Transverse colon (tissue), 4 donors: ENCODE measurements around the gene DHRS3. TPM values are rescaled to one million over a fixed set of nuclear protein-coding genes. Genes with fewer than 3 reads are reported as not detected.

Experiments used
- DNase-seq: peaks from one replicate; pipeline ENCODE4 v3.0.0-alpha.2; 2019
- H3K27ac ChIP-seq, 4 donors: fragments of 200-600 bp; sonication (generic); 2 replicates each; pipeline ENCODE4 v1.5.1; 2016 to 2018; ENCODE audit warnings: inconsistent platforms in 4 of 4
- H3K27me3 ChIP-seq: fragments of 200-600 bp; sonication (generic); 2 replicates; pipeline ENCODE4 v1.5.1; 2017; ENCODE audit warnings: inconsistent platforms
- H3K36me3 ChIP-seq, 4 donors: fragments of 200-600 bp; sonication (generic); 2 replicates each; pipeline ENCODE4 v1.5.1; 2017 to 2019; ENCODE audit warnings: inconsistent platforms in 4 of 4
- H3K4me1 ChIP-seq, 4 donors: fragments of 200-600 bp; sonication (generic); 2 replicates each; pipeline ENCODE4 v1.5.1; 2017 to 2020; ENCODE audit warnings: inconsistent platforms in 4 of 4
- H3K4me3 ChIP-seq, 4 donors: fragments of 200-600 bp; sonication (generic); 1 replicate in 1 of 4; 2 replicates in 3 of 4; pipeline versions ENCODE4 v1.5.1 to v1.6.1; 2017 to 2019; ENCODE audit warnings: inconsistent platforms in 4 of 4
- H3K9me3 ChIP-seq, 2 donors: fragments of 200-600 bp; sonication (generic); 2 replicates each; pipeline ENCODE4 v1.5.1; 2017 to 2019; ENCODE audit warnings: inconsistent platforms in 2 of 2
- EP300 ChIP-seq: sonication (generic); formaldehyde crosslinking; IDR thresholded peaks from one replicate; pipeline ENCODE4 v1.6.1; 2017; ENCODE audit warnings: antibody characterized with exemption, low read depth
- POLR2A ChIP-seq: fragments of 450-650 bp; IDR thresholded peaks from one replicate; pipeline ENCODE4 v1.6.1; 2016; ENCODE audit warnings: antibody characterized with exemption, mild to moderate bottlenecking, moderate library complexity
- POLR2AphosphoS5 ChIP-seq, 3 donors: sonication (generic); formaldehyde crosslinking; IDR thresholded peaks; one replicate each; pipeline ENCODE4 v1.6.1; 2016; ENCODE audit warnings: antibody characterized with exemption in 3 of 3
- WGBS, 2 donors: methylation state at CpG; one replicate each; pipeline ENCODE4 v1.1.5; 2018; ENCODE audit warnings: low coverage in 1 of 2; 5-methylcytosine and 5-hydroxymethylcytosine counted together
- in situ Hi-C, 4 donors: fragments of 200-750 bp; cut with MboI; loops; one replicate each; pipeline versions ENCODE4 v1.15.0 to v1.15.1; 2017; ENCODE audit warnings: low sequenced_read_pairs in 3 of 4, low pct_ligation_motif_present in 1 of 4, low pct_unique_long_range_greater_than_20kb in 1 of 4
- intact Hi-C: fragments of 100-400 bp; cut with DNase I; formaldehyde crosslinking; loops from one replicate; pipeline ENCODE4 v1.15.1; 2023; ENCODE audit warnings: low total_unique reads
- total RNA-seq, 4 donors: library from RNA; depleted of rRNA; stranded (reverse); fragments of >200 nt; gene quantifications; one replicate each; pipeline ENCODE4 v1.1.0, GENCODE V29; 2016
- TF ChIP-seq, protein P1 (sequence below), 5 experiments: fragments of 200-600 bp in 3 of 5; fragments of 450-650 bp in 2 of 5; sonication (generic) in 3 of 5; IDR thresholded peaks; 1 replicate in 2 of 5; 2 replicates in 3 of 5; pipeline ENCODE4 v1.5.1; 2016 to 2017; ENCODE audit warnings: antibody characterized with exemption in 5 of 5, inconsistent platforms in 3 of 5, mild to moderate bottlenecking in 2 of 5, moderate library complexity in 1 of 5

Gene DHRS3
- total RNA-seq, 4 donors from 2014 or later: 55.3 to 122 (median 103) TPM

DNA sequence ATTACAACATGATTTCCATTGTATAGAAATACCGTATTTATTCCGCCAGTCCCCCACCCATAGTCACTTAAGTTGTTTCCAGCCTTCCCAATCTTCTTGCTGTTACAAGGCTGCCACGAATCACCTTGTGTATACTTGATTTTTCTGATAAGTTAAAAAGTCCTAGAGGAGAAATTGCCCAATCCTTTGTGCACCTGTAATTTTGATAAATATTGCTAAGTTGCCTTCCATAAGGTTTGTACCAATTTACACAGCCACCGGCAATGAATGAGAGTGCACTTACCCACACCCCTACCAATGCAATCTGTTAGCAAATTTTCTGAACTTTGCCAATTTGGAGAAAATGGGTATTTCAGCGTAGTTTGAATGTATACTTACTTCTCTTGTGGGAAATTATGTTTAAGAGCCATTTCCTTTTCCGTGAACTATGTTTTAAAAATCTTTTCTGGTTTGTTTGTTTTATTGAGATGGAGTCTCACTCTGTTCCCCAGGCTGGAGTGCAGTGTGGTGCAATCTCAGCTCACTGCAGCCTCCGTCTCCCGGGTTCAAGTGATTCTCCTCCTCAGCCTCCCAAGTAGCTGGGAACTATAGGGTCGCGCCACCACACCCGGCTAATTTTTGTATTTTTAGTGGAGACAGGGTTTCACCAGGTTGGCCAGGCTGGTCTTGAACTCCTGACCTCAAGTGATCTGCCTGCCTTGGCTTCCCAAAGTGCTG lies 87.4 kb downstream of the DHRS3 start:
- H3K4me3 ChIP-seq: no peak overlapping the region
- in situ Hi-C loops (no loop called here), intact Hi-C loops (no loop called here)
- peaks cover 0 to under 1% of the 10 kb centered on the region in 2 donors for H3K9me3 ChIP-seq
- H3K27me3 ChIP-seq: no peaks in the 10 kb centered on the region
- DNase-seq: no peak
- WGBS, 2 donors: 78 to 94% methylated on average over 7 to 11 of the region's 11 CpGs
- H3K4me1 ChIP-seq: peaks cover 7 to 38% (median 27%) of the 10 kb centered on the region in 4 donors
- H3K27ac ChIP-seq: no peak overlapping the region
- TF ChIP-seq POLR2A: no peak
- TF ChIP-seq, protein P1, sequence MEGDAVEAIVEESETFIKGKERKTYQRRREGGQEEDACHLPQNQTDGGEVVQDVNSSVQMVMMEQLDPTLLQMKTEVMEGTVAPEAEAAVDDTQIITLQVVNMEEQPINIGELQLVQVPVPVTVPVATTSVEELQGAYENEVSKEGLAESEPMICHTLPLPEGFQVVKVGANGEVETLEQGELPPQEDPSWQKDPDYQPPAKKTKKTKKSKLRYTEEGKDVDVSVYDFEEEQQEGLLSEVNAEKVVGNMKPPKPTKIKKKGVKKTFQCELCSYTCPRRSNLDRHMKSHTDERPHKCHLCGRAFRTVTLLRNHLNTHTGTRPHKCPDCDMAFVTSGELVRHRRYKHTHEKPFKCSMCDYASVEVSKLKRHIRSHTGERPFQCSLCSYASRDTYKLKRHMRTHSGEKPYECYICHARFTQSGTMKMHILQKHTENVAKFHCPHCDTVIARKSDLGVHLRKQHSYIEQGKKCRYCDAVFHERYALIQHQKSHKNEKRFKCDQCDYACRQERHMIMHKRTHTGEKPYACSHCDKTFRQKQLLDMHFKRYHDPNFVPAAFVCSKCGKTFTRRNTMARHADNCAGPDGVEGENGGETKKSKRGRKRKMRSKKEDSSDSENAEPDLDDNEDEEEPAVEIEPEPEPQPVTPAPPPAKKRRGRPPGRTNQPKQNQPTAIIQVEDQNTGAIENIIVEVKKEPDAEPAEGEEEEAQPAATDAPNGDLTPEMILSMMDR (IDR thresholded peaks at IDR 0.05): no peak
- TF ChIP-seq EP300: no peak
- no peak for TF ChIP-seq POLR2AphosphoS5 (IDR thresholded peaks at IDR 0.05)
- no peaks in the 10 kb centered on the region for H3K36me3 ChIP-seq

DNA sequence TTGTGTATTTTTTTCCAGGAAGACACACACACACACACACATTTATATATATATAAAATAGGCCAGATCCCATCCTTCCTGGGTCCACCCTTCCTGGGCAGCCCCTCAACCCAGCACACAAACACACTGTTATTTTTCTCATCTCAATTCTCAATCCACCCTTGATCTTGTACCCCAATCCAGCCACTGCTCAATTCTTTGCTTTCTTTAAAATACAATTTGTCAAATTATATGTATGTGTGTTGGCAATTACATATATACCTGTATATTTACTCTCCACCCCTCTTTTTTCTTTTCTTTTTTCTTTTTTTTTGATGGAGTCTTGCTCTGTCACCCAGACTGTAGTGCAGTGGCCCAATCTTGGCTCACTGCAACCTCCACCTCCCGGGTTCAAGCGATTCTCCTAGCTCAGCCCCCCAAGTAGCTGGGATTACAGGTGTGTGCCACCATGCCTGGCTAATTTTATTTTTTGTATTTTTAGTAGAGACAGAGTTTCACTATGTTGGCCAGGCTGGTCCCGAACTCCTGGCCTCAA lies 88.3 kb downstream of the DHRS3 start:
- H3K27ac ChIP-seq: peak overlapping the region; percentile 51 to 75 (median 62)
- no peak overlapping the region for H3K4me3 ChIP-seq
- no peak for DNase-seq
- intact Hi-C loops: no loop called here
- in situ Hi-C loops: no loop called here
- H3K27me3 ChIP-seq: no peaks in the 10 kb centered on the region
- H3K9me3 ChIP-seq: no peaks in the 10 kb centered on the region
- no peaks in the 10 kb centered on the region for H3K36me3 ChIP-seq
- WGBS, 2 donors: 91% methylated on average over 3 of the region's 3 CpGs; no CpG with 5 or more reads in 1 of the 2 donors
- peaks cover 7 to 43% (median 31%) of the 10 kb centered on the region in 4 donors for H3K4me1 ChIP-seq
- TF ChIP-seq POLR2AphosphoS5 (IDR thresholded peaks at IDR 0.05): no peak
- TF ChIP-seq EP300: no peak
- TF ChIP-seq, protein P1 (IDR thresholded peaks at IDR 0.05): no peak
- no peak for TF ChIP-seq POLR2A

DNA sequence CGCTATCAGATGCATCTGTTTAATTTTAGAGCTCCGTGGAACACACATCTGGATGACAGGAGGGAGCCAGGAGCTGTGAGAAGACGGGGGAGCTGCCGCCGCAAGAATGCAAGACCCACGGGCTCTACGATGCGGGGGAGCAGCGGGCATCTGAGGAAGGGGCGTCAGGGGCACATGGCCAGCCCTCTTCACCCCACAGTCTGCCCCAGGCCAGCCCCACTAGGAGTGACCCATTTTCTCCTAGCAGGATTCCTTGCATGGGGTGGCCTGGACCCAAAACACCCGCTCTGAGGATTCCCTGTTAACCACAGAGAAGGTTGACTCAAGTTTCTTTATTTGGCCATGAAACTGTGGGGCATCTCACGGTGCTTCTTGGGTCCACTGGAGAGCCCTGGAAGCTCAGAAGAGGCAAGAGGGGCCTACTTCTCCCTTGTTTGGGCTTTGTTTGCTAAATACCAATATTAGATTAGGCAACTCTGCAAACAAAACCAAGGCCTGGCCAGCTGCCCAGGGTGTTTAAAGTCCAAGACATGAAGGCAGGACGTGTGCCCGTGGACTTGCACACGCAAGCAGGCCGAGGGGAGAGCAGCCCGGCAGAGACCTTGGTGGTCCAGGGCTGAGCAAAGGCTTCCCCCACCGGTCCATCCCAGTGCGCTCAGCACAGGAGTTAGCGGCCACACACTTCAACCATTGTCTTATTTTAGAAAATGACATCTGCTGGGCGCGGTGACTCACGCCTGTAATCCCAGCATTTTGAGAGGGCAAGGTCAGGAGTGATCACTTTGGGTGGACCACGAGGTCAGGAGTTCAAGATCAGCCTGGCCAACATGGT lies 89.8 kb downstream of the DHRS3 start:
- H3K27ac ChIP-seq: peak overlapping the region; percentile 51 to 75 (median 62)
- no peak overlapping the region for H3K4me3 ChIP-seq
- in situ Hi-C loops: no loop called here
- H3K9me3 ChIP-seq: no peaks in the 10 kb centered on the region
- intact Hi-C loops: no loop called here
- H3K36me3 ChIP-seq: no peaks in the 10 kb centered on the region
- 55 to 94% methylated on average over 3 to 24 of the region's 24 CpGs for WGBS, 2 donors
- TF ChIP-seq POLR2A (no peak), POLR2AphosphoS5 (IDR thresholded peaks at IDR 0.05) (peak in 2 of 3 donors; percentile 31 to 49)
- H3K27me3 ChIP-seq: no peaks in the 10 kb centered on the region
- DNase-seq: peak; percentile 93
- peaks cover 7 to 43% (median 31%) of the 10 kb centered on the region in 4 donors for H3K4me1 ChIP-seq

DNA sequence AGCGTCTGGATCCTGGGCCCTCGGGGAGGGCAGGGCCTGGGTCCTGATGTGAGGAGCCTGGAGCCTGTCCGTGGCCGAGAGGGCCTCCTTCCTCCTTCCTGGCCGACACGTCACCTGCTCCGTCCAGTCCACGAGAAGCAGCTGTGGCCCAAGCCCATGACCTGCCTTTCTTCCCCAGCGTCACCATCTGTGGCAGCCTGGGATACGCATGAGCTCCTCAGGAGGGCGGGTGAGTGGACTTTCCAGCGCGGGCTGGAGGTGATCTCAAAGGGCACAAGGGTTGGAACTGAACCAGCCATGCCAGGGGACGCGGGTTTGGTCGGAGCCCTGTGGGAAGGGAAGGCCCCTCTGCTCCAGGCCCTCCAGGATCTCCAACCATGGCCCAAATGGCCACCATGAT lies 90.4 kb downstream of the DHRS3 start:
- no peak for TF ChIP-seq POLR2AphosphoS5 (IDR thresholded peaks at IDR 0.05)
- TF ChIP-seq EP300: no peak
- TF ChIP-seq, protein P1 (IDR thresholded peaks at IDR 0.05): no peak
- TF ChIP-seq POLR2A: no peak
- H3K9me3 ChIP-seq: no peaks in the 10 kb centered on the region
- intact Hi-C loops (no loop called here), in situ Hi-C loops (no loop called here)
- H3K27ac ChIP-seq: peak overlapping the region; percentile 51 to 75 (median 62)
- DNase-seq: no peak
- no peaks in the 10 kb centered on the region for H3K36me3 ChIP-seq
- 96% methylated on average over 15 of the region's 16 CpGs; no CpG with 5 or more reads in 1 of the 2 donors for WGBS, 2 donors
- H3K27me3 ChIP-seq: no peaks in the 10 kb centered on the region
- no peak overlapping the region for H3K4me3 ChIP-seq
- peaks cover 7 to 43% (median 31%) of the 10 kb centered on the region in 4 donors for H3K4me1 ChIP-seq
